ENCODE measurements around the gene HYLS1.

The HYLS1 gene

DNA sequence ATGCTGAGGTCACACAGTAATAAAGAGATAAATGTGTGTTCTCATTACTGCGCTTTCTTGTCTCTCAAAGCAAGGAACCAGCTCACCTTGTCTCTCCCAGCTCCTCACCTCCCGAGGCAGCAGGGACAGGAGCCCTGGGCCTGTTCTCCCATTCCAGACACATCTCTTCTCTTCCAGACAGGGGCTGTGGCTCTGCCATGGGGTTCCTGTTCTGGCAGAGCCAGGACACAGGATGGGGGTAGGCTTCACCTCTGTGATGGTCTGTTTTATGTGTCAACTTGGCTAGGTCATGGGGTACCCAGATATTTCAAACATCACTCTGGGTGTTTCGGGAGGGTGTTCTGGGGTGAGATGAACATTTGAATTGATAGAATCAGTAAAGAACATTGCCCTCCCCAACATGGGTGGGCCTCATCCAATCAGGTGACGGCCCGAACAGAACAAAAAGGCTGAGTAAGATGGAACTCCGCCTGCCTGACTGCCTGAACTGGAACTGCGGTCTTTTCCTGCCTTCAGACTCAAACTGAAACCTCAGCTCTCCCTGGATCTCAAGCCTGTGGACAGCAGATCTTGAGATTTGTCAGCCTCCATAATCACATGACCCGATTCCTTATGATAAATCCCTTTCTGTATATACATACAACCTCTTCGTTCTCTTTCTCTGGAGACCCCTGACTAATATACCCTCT is 56.3 kb downstream of the HYLS1 start:
- ATAC-seq (replicated peaks) (no peak), DNase-seq (no peak)
- no peak overlapping the region for H3K4me3 Mint-ChIP-seq
- H3K36me3 Mint-ChIP-seq (ENCODE audit: insufficient read depth) = no peaks in the 10 kb centered on the region
- H3K4me1 Mint-ChIP-seq (ENCODE audit: low read depth in 2 of 2) = peaks cover 8 to 9% of the 10 kb centered on the region in 2 donors
- no peaks in the 10 kb centered on the region for H3K9me3 Mint-ChIP-seq
- H3K27ac Mint-ChIP-seq = no peak overlapping the region
- H3K27me3 Mint-ChIP-seq = peaks cover 16 to 51% of the 10 kb centered on the region in 2 donors

DNA sequence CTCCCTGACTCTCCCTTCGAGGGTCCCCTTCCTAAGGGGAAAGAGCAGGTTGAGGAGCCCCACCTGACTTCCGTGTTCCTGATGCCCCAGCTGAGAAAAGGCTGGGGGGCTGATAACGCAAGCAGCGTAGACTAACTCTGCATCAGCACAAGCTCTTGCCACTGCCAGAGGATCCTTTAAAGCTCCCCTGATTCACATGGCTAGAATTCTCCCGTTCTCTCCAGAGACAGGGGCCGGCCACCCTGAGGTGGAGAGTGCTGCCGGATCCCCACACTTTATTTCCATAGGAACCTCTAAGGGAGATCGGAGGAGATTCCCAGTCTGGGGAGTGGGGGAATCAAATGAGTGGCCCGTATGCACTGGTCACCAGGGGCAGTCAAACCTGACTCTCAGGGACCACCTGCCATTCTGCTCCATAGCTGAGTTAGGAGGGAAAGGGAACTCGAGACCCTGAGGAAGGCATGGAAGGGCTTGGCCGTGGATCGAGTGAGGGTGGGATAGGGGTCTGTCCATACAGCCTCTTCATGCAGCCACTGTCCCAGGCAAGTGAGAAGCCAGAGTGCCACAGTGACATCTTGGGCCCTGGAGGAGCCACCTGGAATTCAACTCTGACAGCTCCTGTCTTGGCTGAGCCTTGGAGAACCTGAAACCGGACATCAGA is 57.0 kb downstream of the HYLS1 start:
- ATAC-seq (replicated peaks) (no peak), DNase-seq (no peak)
- Mint-ChIP-seq H3K27me3 (peaks cover 20 to 53% of the 10 kb centered on the region in 2 donors), H3K4me3 (no peak overlapping the region), H3K36me3 (ENCODE audit: insufficient read depth) (no peaks in the 10 kb centered on the region), H3K4me1 (ENCODE audit: low read depth in 2 of 2) (peaks cover 8 to 9% of the 10 kb centered on the region in 2 donors), H3K9me3 (no peaks in the 10 kb centered on the region), H3K27ac (no peak overlapping the region)

DNA sequence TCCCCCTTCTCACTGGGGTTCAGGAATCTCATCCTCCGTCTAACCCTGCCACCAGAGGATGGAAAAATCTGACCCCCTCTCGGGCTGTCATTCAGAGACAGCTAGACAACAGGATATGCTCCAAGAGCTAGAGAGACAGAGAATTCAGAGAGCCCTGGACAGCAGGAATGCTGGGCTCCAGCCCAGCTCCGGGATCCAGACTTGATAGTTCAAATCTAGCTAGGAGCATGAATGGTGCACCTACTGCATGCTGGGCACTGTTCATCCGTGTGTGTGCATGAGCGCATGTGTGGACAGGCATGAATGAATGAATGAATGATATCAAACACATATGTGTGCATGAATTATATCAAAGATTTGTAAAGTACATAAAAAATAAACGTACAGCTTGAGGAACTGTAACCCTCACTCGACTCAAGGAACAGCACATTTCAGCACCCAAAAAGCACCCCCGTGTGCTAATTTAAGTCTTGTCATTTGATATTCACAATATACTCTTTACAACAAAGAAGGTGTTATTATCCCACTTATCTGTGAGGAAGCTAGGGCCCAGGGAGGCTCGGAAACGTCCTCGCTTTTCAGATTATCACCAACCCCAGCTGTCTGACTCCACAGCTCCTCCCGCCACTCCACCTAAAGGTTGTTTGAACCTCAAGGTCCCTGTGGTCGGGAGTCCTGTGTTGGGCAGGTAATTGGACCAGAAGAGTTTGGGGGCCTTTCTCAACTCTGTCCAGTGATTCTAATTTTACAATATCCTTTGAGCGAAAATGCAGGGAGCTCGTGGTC is 57.7 kb downstream of the HYLS1 start:
- DNase-seq (no peak), ATAC-seq (replicated peaks) (no peak)
- Mint-ChIP-seq H3K36me3 (ENCODE audit: insufficient read depth) (no peaks in the 10 kb centered on the region), H3K9me3 (no peaks in the 10 kb centered on the region), H3K27ac (no peak overlapping the region), H3K4me3 (no peak overlapping the region), H3K4me1 (ENCODE audit: low read depth in 2 of 2) (peaks cover 8 to 9% of the 10 kb centered on the region in 2 donors), H3K27me3 (peaks cover 20 to 60% of the 10 kb centered on the region in 2 donors)

DNA sequence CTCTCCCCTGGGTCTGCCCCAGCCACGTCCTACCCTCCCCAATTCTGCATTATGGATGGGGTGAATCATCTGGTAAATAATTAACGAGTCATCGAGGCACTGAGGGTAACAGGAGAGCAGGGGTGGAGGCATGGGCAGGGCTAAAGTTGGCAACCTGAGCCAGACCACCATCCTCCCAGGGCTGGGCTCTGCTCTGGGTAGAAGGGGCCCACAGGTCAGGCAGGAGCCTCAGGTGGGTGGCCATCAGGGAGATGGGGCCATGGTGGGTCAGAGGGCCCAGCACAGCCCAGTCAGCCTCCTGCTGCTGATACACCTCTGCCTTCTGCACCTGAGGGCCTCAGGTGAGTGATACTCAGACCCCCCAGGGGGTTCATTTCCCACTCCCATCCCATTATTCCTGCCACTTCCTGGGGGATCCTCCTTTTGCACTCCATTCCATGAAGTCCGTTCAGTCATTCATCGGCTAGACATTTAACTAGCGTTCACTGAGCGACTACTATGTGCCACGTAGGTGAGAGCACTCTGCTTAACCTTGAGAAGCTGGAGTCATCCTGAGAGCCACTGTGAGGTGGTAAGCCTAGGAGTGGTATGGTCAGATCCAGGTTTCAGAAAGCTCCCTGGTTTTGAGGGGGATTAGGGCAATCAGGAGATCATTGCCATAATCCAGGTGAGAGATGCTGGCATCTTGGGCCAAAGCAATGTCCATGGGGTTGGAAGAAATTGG is 58.5 kb downstream of the HYLS1 start, which contains the start of gene VSIG10L2:
Gene VSIG10L2, plus strand, starts transcription at position 248 of the 724 bp plus-strand sequence. Its CDS starts 12 bp downstream, at position 260.
- ATAC-seq (replicated peaks) (no peak), DNase-seq (no peak)
- H3K27me3 Mint-ChIP-seq = peaks cover 20 to 68% of the 10 kb centered on the region in 2 donors
- H3K9me3 Mint-ChIP-seq = no peaks in the 10 kb centered on the region
- H3K27ac Mint-ChIP-seq = no peak within 1 kb of the TSS
- H3K4me3 Mint-ChIP-seq = no peak within 1 kb of the TSS
- H3K4me1 Mint-ChIP-seq (ENCODE audit: low read depth in 2 of 2) = peaks cover 8 to 9% of the 10 kb centered on the region in 2 donors
- no peaks in the 10 kb centered on the region for H3K36me3 Mint-ChIP-seq (ENCODE audit: insufficient read depth)

DNA sequence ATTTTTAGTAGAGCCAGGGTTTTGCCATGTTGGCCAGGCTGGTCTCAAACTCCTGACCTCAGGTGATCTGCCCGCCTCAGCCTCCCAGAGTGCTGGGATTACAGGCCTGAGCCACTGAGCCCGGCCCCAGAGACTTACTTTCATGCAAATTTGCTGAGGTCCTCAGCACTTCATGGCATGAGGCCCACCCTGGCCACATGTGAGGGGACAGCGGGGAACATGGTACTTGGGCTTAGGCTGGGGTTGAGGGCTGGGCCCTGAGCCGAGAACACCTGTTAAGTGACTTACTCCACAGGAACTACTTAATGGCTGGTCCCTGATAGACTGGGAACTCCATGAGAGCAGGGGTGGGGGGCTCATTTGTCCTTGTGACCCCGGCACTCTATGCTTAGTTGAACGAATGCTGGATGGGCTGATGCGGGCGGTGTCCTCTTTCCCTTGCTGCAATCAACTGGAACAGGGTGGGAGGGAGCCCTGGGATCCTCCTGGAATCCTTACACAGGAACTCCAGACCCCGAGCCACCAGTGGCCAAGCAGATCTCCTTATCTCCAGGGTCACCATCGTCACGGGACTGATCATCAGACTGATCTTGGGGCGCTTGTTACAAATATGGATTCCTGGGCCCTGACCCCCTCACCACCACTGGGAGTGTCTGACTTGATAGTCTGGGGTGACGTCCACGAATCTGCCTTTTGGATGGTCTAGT is 59.4 kb downstream of the HYLS1 start:
- Mint-ChIP-seq H3K4me3 (no peak overlapping the region), H3K4me1 (ENCODE audit: low read depth in 2 of 2) (peaks cover 7 to 8% of the 10 kb centered on the region in 2 donors), H3K36me3 (ENCODE audit: insufficient read depth) (no peaks in the 10 kb centered on the region), H3K27me3 (peaks cover 20 to 77% of the 10 kb centered on the region in 2 donors), H3K27ac (no peak overlapping the region), H3K9me3 (no peaks in the 10 kb centered on the region)
- no peak for DNase-seq
- no peak for ATAC-seq (replicated peaks)

DNA sequence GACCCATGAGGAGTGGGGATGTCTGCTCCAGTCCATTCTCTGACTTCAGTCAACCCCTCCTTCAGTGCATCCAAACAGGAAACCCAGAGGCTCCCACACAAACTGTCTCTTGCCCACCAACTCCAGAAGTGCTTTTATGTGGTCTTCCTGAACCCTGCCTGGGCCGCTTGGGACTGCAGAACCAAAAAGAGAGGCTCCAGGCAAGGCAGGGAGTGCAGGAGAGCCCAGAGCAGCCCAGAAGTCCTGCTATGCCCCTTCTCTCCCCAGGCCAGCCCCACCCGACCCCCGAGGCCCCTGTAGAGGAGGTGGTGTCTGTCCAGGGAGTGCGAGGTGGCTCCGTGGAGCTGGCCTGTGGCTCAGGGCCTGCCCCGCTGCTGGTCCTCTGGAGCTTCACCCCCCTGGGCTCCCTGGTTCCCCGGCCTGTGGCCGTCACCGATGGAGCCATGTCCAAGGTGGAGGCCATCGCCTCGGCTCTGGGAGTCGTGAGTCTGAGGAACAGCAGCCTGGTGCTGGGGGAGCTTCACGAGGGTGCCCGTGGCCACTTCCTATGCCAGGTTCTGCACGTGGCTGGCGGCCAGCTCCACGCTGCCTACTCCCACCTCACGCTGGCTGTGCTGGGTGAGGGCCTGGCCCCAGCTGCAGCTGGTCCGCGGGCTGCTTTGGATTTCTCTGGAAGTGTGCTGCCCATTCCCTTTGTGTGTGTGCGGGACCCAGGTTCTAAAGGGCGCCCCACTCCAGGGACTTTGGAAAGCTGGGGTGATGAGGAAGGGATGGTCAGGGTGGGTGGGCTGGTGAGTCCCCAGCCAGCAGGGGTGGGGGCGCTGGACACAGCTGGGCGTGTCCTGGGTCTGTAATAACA is 60.2 kb downstream of the HYLS1 start:
- no peak overlapping the region for H3K27ac Mint-ChIP-seq
- peaks cover 16 to 79% of the 10 kb centered on the region in 2 donors for H3K27me3 Mint-ChIP-seq
- H3K36me3 Mint-ChIP-seq (ENCODE audit: insufficient read depth) = no peaks in the 10 kb centered on the region
- H3K9me3 Mint-ChIP-seq = no peaks in the 10 kb centered on the region
- H3K4me1 Mint-ChIP-seq (ENCODE audit: low read depth in 2 of 2) = peaks cover 0 to 3% of the 10 kb centered on the region in 2 donors
- no peak for ATAC-seq (replicated peaks)
- H3K4me3 Mint-ChIP-seq = no peak overlapping the region
- no peak for DNase-seq

DNA sequence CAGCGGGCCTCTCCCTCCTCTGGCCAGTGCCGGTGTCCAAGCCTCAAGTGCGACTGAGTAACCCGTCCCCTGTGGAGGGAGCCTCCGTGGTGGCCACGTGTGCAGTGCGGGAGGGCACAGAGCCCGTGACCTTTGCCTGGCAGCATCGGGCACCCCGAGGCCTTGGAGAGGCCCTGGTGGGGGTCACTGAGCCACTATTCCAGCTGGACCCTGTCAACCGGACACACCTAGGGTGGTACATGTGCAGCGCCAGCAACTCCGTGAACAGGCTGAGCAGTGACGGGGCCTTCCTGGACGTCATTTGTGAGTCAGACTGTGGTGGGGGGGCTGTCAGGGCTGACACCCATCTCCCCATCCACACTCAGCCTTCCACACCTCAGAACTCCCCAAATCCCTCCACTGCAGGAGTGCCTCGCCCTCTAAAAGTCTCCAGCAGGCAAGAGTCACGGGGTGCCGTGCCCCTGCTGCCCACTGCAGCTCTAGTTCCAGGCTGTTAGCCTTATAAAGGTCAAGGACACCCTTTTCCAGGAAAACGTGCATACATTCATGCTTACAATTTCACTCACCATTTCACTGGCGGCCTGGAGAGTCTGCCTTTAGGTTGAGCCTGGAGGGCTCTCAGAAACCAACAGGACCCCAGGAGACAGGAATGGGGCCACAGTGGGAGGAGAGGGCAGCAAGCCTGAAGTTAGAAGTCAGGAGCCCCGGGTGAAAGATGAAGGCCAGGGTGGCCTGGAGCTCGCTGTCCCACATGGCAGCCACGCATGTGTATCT is 61.0 kb downstream of the HYLS1 start:
- no peak for ATAC-seq (replicated peaks)
- no peaks in the 10 kb centered on the region for H3K36me3 Mint-ChIP-seq (ENCODE audit: insufficient read depth)
- no peaks in the 10 kb centered on the region for H3K9me3 Mint-ChIP-seq
- peaks cover 16 to 79% of the 10 kb centered on the region in 2 donors for H3K27me3 Mint-ChIP-seq
- peaks cover 0 to 3% of the 10 kb centered on the region in 2 donors for H3K4me1 Mint-ChIP-seq (ENCODE audit: low read depth in 2 of 2)
- H3K27ac Mint-ChIP-seq = no peak overlapping the region
- no peak overlapping the region for H3K4me3 Mint-ChIP-seq
- DNase-seq = no peak

DNA sequence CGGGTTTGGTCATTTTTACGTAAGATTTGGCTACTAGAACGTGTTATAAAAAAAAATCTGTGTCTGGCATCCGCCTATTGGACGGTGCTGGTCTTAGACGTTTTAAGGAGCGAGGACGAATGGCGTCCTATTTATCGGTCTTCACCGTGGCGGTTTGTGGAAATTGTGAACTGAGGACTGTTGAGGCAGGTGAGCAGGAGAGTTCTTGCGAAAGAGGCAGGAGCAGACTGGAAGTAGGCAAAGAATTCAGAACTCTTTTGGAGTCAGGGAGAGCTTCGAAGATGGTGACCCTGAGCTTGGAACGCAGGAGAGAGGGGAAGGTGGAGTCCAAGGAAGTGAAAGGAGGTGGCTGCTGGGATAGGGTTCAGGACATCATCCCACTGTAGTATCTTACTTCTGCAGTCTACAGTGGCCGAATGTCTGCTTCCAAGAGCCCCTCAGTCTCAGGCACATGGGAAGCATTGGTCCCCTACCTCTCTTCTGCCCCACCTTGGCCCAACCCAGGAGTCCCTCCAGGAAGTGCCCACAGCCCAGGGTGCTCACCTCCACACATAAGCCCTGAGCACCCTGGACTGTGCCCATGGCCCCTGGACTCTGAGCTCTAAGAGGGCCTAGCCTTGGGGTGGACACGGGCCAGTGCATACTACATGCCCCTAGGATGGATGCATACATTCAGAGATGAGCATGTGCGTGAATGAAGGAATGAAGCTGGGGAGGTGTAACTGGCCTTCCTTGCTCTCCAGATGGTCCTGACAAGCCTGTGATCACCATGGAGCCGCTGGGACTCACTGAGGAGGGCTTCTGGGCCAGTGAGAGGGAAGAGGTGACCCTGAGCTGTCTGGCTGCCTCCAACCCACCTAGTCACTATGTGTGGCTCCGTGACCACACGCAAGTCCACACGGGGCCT is 62.1 kb downstream of the HYLS1 start:
- Mint-ChIP-seq H3K27ac (no peak overlapping the region), H3K27me3 (peaks cover 8 to 75% of the 10 kb centered on the region in 2 donors), H3K9me3 (no peaks in the 10 kb centered on the region), H3K36me3 (ENCODE audit: insufficient read depth) (no peaks in the 10 kb centered on the region), H3K4me3 (no peak overlapping the region), H3K4me1 (ENCODE audit: low read depth in 2 of 2) (no peaks in the 10 kb centered on the region)
- ATAC-seq (replicated peaks) (no peak), DNase-seq (no peak)

DNA sequence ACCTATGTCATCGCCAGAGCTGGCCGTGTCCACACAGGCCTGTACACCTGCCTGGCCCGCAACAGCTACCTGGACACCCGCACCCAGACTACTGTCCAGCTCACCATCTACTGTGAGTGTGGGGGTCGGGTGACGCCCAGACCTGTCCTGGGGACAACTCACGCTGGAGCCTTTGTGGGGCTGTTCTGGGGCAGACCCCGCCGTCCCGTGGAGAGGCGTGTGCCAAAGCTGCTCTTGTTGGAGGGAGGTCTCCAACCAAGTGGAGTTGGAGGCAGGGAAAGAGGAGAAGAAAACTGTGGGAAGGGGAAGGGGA is 62.7 kb downstream of the HYLS1 start:
- Mint-ChIP-seq H3K4me3 (no peak overlapping the region), H3K36me3 (ENCODE audit: insufficient read depth) (no peaks in the 10 kb centered on the region), H3K4me1 (ENCODE audit: low read depth in 2 of 2) (no peaks in the 10 kb centered on the region), H3K27me3 (peaks cover 9 to 75% of the 10 kb centered on the region in 2 donors), H3K27ac (no peak overlapping the region), H3K9me3 (no peaks in the 10 kb centered on the region)
- DNase-seq (no peak), ATAC-seq (replicated peaks) (no peak)

Measured in effector memory CD8-positive, alpha-beta T cell (primary cell).